Iris pigment epithelial cell (primary cell): ENCODE measurements around the gene RBFOX2.
"Not testable (repeated sequence)": the region's sequence is repeated elsewhere in the genome, so short reads cannot be mapped to it uniquely, and the experiment has no call there.

ENCODE experiments used
- DNase-seq: peaks from one replicate; pipeline ENCODE4 v3.0.0-alpha.2; 2011; ENCODE audit warnings: low read depth

RBFOX2 gene

GRCh38 chr22:35735542-35735941, 293.1 kb downstream of the RBFOX2 start:
- no peak for DNase-seq

GRCh38 chr22:35734517-35734827, 294.2 kb downstream of the RBFOX2 start:
- DNase-seq, result no peak

GRCh38 chr22:35733791-35734516, 294.7 kb downstream of the RBFOX2 start:
- no peak for DNase-seq

- no peak for DNase-seq
These were observed 295.6 kb downstream of the RBFOX2 start for GRCh38 chr22:35733036-35733435.

GRCh38 chr22:35732116-35732515, 296.5 kb downstream of the RBFOX2 start:
- DNase-seq, result no peak

GRCh38 chr22:35731321-35731720, 297.3 kb downstream of the RBFOX2 start:
- DNase-seq, result no peak

- DNase-seq, result no peak
These were observed 299.3 kb downstream of the RBFOX2 start for GRCh38 chr22:35729309-35729698.

GRCh38 chr22:35728639-35729308, 299.9 kb downstream of the RBFOX2 start:
- DNase-seq, result no peak

- DNase-seq, result no peak
These were observed 301.2 kb downstream of the RBFOX2 start for GRCh38 chr22:35727436-35727835.

GRCh38 chr22:35726933-35727332, 301.7 kb downstream of the RBFOX2 start:
- no peak for DNase-seq

GRCh38 chr22:35726398-35726797, 302.2 kb downstream of the RBFOX2 start:
- no peak for DNase-seq

GRCh38 chr22:35725521-35725920, 303.1 kb downstream of the RBFOX2 start:
- DNase-seq, result no peak

- DNase-seq, result no peak
These were observed 306.7 kb downstream of the RBFOX2 start for GRCh38 chr22:35721960-35722359.

- DNase-seq, result no peak
These were observed 309.3 kb downstream of the RBFOX2 start for GRCh38 chr22:35719212-35719875.

GRCh38 chr22:35717572-35717971, 311.1 kb downstream of the RBFOX2 start, which contains the start of gene APOL5:
APOL5 (plus strand) TSS chr22:35717872; CDS start chr22:35717872, 0 bp downstream.
- no peak for DNase-seq

- no peak for DNase-seq
These were observed 316.0 kb downstream of the RBFOX2 start for GRCh38 chr22:35712672-35713071.

GRCh38 chr22:35711336-35711735, 317.3 kb downstream of the RBFOX2 start:
- no peak for DNase-seq

- no peak for DNase-seq
These were observed 319.7 kb downstream of the RBFOX2 start for GRCh38 chr22:35708917-35709316.

- DNase-seq, result peak; percentile 31
These were observed 320.2 kb downstream of the RBFOX2 start for GRCh38 chr22:35708453-35708852.

- DNase-seq, result peak; percentile 90
These were observed 323.5 kb downstream of the RBFOX2 start for GRCh38 chr22:35705141-35705540.

- peak; percentile 45 for DNase-seq
These were observed 324.6 kb downstream of the RBFOX2 start for GRCh38 chr22:35703861-35704584.

GRCh38 chr22:35699852-35700251, 328.8 kb downstream of the RBFOX2 start:
- DNase-seq, result not testable (repeated sequence)

- DNase-seq, result no peak
These were observed 331.5 kb downstream of the RBFOX2 start for GRCh38 chr22:35697142-35697541.
